ENCODE measurements around the gene ZNF28. TPM values are rescaled to one million over a fixed set of nuclear protein-coding genes. Genes with fewer than 3 reads are reported as not detected.

Gene ZNF28
- total RNA-seq, 1 experiment from 2014 or later, result 17.8 TPM

GRCh38 chr19:52809801-52810200 is 11.6 kb downstream of the ZNF28 start:
- no peak overlapping the region for H3K4me2 ChIP-seq (ENCODE audit: low read length)
- H3K79me2 ChIP-seq (ENCODE audit: insufficient read depth, low read length), result no peaks in the 10 kb centered on the region
- H3K4me3 ChIP-seq (replicated peaks in 1 of 2; ENCODE audit: low read depth in 1 of 2, low read length in 2 of 2), result no peak overlapping the region
- DNase-seq (ENCODE audit: low read depth, low spot score) (no peak), ATAC-seq (no peak)
- H3K9ac ChIP-seq (ENCODE audit: low read length), result no peak overlapping the region
- H3K9me2 ChIP-seq (ENCODE audit: insufficient read depth), result no peaks in the 10 kb centered on the region
- no peaks in the 10 kb centered on the region for H3K27me3 ChIP-seq (ENCODE audit: insufficient read depth, low read length)
- no peak overlapping the region for H3K27ac ChIP-seq (ENCODE audit: low read depth, low read length)
- BruUV-seq (replicated peaks), result no TSS peak
- RAD21 ChIA-PET (ENCODE audit: low non-redundant PET in 1 of 2, low total read pairs in 2 of 2, uncharacterized antibody in 2 of 2, unreplicated experiment in 2 of 2), result no interaction called here
- H3K36me3 ChIP-seq (ENCODE audit: control insufficient read depth in 1 of 2, insufficient read depth in 2 of 2, low read length in 2 of 2), result peaks cover 0 to 23% of the 10 kb centered on the region in 2 experiments
- POLR2A ChIA-PET, result no interaction called here
- intact Hi-C loops (cut with micrococcal nuclease), result no loop called here
- H3K9me3 ChIP-seq (ENCODE audit: control insufficient read depth in 1 of 2, insufficient read depth in 1 of 2, low read depth in 1 of 2, low read length in 2 of 2), result peaks cover 0 to 5% of the 10 kb centered on the region in 2 experiments; a peak in 1 of 4 replicates
- H4K20me1 ChIP-seq (ENCODE audit: insufficient read depth), result no peaks in the 10 kb centered on the region
- TF ChIP-seq CEBPB (IDR thresholded peaks at IDR 0.05; ENCODE audit: low read depth) (no peak), MAX (IDR thresholded peaks at IDR 0.05) (no peak), SIN3A (IDR thresholded peaks at IDR 0.05; ENCODE audit: low read depth) (no peak), ZBTB33 (IDR thresholded peaks at IDR 0.05; ENCODE audit: extremely low read depth, insufficient replicate concordance, low read length) (no peak), CBX3 (IDR thresholded peaks at IDR 0.05; ENCODE audit: low read depth) (no peak), CTCF (IDR thresholded peaks at IDR 0.05 in 2 of 3, conservative IDR thresholded peaks at IDR 0.05 in 1 of 3; ENCODE audit: borderline replicate concordance in 1 of 3, insufficient read depth in 1 of 3, low read depth in 2 of 3, low read length in 2 of 3) (no peak), EZH2 (IDR thresholded peaks at IDR 0.05) (no peak), ZNF274 (IDR thresholded peaks at IDR 0.05; ENCODE audit: low read depth, low read length) (no peak)
- CTCF ChIA-PET, result no interaction called here
- no peaks in the 10 kb centered on the region for H3K4me1 ChIP-seq (ENCODE audit: control insufficient read depth in 1 of 2, insufficient read depth in 2 of 2, low read length in 2 of 2)
- no peak overlapping the region for H2AFZ ChIP-seq (ENCODE audit: low read depth, low read length, poor library complexity, severe bottlenecking)

Data from HCT116 (cell line).